ENCODE data around the gene FUCA1. TPM values are rescaled to one million over a fixed set of nuclear protein-coding genes. Genes with fewer than 3 reads are reported as not detected.
A peak's percentile ranks its signal among the peaks of the same experiment; 100 is the strongest.
"Not testable (repeated sequence)": the region's sequence is repeated elsewhere in the genome, so short reads cannot be mapped to it uniquely, and the experiment has no call there.

Gene FUCA1
- total and polyA plus RNA-seq, 5 donors = 15.5 to 22.1 (median 19.0) TPM

GRCh38 chr1:23838401-23838866, 29.7 kb downstream of the FUCA1 start:
- Histone ChIP-seq H3K4me1 (ENCODE audit: control insufficient read depth, insufficient read depth, low read length) (peaks cover 6% of the 10 kb centered on the region), H3K27ac (ENCODE audit: low read length) (no peak overlapping the region), H3K4me3 (ENCODE audit: low read length) (peak overlapping the region; percentile 44), H3K9me3 (ENCODE audit: control insufficient read depth, low read length) (no peaks in the 10 kb centered on the region), H3K27me3 (ENCODE audit: control insufficient read depth, insufficient read depth) (no peaks in the 10 kb centered on the region)
- intact Hi-C loops (cut with DNase I) = no loop called here
- ATAC-seq (peak; percentile 97 to 99), DNase-seq (peak; percentile 64 to 88 (median 83))
- under 1% methylated on average over 21 of the region's 21 CpGs for WGBS

GRCh38 chr1:23837908-23838307, 30.2 kb downstream of the FUCA1 start:
- no peak overlapping the region for H3K4me3 ChIP-seq (ENCODE audit: low read length)
- WGBS = 20% methylated on average over 13 of the region's 13 CpGs

GRCh38 chr1:23836037-23836436, 32.1 kb downstream of the FUCA1 start:
- intact Hi-C loops (cut with DNase I) = no loop called here
- Histone ChIP-seq H3K9me3 (ENCODE audit: control insufficient read depth, low read length) (no peaks in the 10 kb centered on the region), H3K4me1 (ENCODE audit: control insufficient read depth, insufficient read depth, low read length) (peaks cover 6% of the 10 kb centered on the region), H3K27ac (ENCODE audit: low read length) (no peak overlapping the region), H3K4me3 (ENCODE audit: low read length) (no peak overlapping the region), H3K27me3 (ENCODE audit: control insufficient read depth, insufficient read depth) (no peaks in the 10 kb centered on the region)
- DNase-seq = no peak
- 85% methylated on average over 3 of the region's 3 CpGs for WGBS
- ATAC-seq = no peak

More at GRCh38 chr1:23837908-23838307, 30.2 kb downstream of the FUCA1 start:
- ATAC-seq (peak in 1 of 2 donors; percentile 14), DNase-seq (no peak)
- Histone ChIP-seq H3K27ac (ENCODE audit: low read length) (no peak overlapping the region), H3K9me3 (ENCODE audit: control insufficient read depth, low read length) (no peaks in the 10 kb centered on the region), H3K4me1 (ENCODE audit: control insufficient read depth, insufficient read depth, low read length) (peaks cover 6% of the 10 kb centered on the region), H3K27me3 (ENCODE audit: control insufficient read depth, insufficient read depth) (no peaks in the 10 kb centered on the region)
- intact Hi-C loops (cut with DNase I) = no loop called here

GRCh38 chr1:23834156-23834555, 33.9 kb downstream of the FUCA1 start:
- H3K27me3 ChIP-seq (ENCODE audit: control insufficient read depth, insufficient read depth); H3K4me3 ChIP-seq (ENCODE audit: low read length); intact Hi-C loops (cut with DNase I); H3K27ac ChIP-seq (ENCODE audit: low read length); H3K9me3 ChIP-seq (ENCODE audit: control insufficient read depth, low read length); H3K4me1 ChIP-seq (ENCODE audit: control insufficient read depth, insufficient read depth, low read length); ATAC-seq; DNase-seq: not testable (repeated sequence)
- 80% methylated on average over 6 of the region's 6 CpGs for WGBS

- ATAC-seq (no peak), DNase-seq (no peak)
- WGBS = 65% methylated on average over 1 of the region's 1 CpG
- Histone ChIP-seq H3K9me3 (ENCODE audit: control insufficient read depth, low read length) (no peaks in the 10 kb centered on the region), H3K27me3 (ENCODE audit: control insufficient read depth, insufficient read depth) (no peaks in the 10 kb centered on the region), H3K4me1 (ENCODE audit: control insufficient read depth, insufficient read depth, low read length) (no peaks in the 10 kb centered on the region), H3K4me3 (ENCODE audit: low read length) (no peak overlapping the region), H3K27ac (ENCODE audit: low read length) (no peak overlapping the region)
- intact Hi-C loops (cut with DNase I) = loop anchor here in 1 of 4 donors (5.0 kb wide), 1 partner anchor 40 kb away; the partner anchor contains the start of gene FUCA1
Measured at GRCh38 chr1:23827717-23828116, 40.4 kb downstream of the FUCA1 start.

- not testable (repeated sequence) for H3K4me1 ChIP-seq (ENCODE audit: control insufficient read depth, insufficient read depth, low read length); H3K27me3 ChIP-seq (ENCODE audit: control insufficient read depth, insufficient read depth); DNase-seq; H3K27ac ChIP-seq (ENCODE audit: low read length); H3K4me3 ChIP-seq (ENCODE audit: low read length); H3K9me3 ChIP-seq (ENCODE audit: control insufficient read depth, low read length); ATAC-seq
- intact Hi-C loops (cut with DNase I) = loop anchor here in 1 of 4 donors (5.0 kb wide), 1 partner anchor 41 kb away; the partner anchor contains the start of gene FUCA1
- 97% methylated on average over 13 of the region's 13 CpGs for WGBS
Measured at GRCh38 chr1:23826590-23826989, 41.5 kb downstream of the FUCA1 start.

GRCh38 chr1:23825762-23826522, 42.1 kb downstream of the FUCA1 start:
- H3K27ac ChIP-seq (ENCODE audit: low read length) = no peak overlapping the region
- intact Hi-C loops (cut with DNase I) = loop anchor here in 1 of 4 donors (5.0 kb wide), 1 partner anchor 41 kb away; the partner anchor contains the start of gene FUCA1
- ATAC-seq (no peak), DNase-seq (no peak)
- H3K9me3 ChIP-seq (ENCODE audit: control insufficient read depth, low read length) = no peaks in the 10 kb centered on the region
- peak overlapping the region; percentile 85 for H3K4me3 ChIP-seq (ENCODE audit: low read length)
- H3K27me3 ChIP-seq (ENCODE audit: control insufficient read depth, insufficient read depth) = no peaks in the 10 kb centered on the region
- 67% methylated on average over 24 of the region's 24 CpGs for WGBS
- H3K4me1 ChIP-seq (ENCODE audit: control insufficient read depth, insufficient read depth, low read length) = no peaks in the 10 kb centered on the region

- no peaks in the 10 kb centered on the region for H3K9me3 ChIP-seq (ENCODE audit: control insufficient read depth, low read length)
- H3K4me1 ChIP-seq (ENCODE audit: control insufficient read depth, insufficient read depth, low read length) = no peaks in the 10 kb centered on the region
- intact Hi-C loops (cut with DNase I) = loop anchor here in 1 of 4 donors (5.0 kb wide), 1 partner anchor 42 kb away; the partner anchor contains the start of gene FUCA1
- no peaks in the 10 kb centered on the region for H3K27me3 ChIP-seq (ENCODE audit: control insufficient read depth, insufficient read depth)
- DNase-seq (peak; percentile 92 to 97 (median 96)), ATAC-seq (peak; percentile 99)
- peak within 1 kb of the TSS; percentile 85 for H3K4me3 ChIP-seq (ENCODE audit: low read length)
- peak within 1 kb of the TSS; percentile 85 for H3K27ac ChIP-seq (ENCODE audit: low read length)
- under 1% methylated on average over 42 of the region's 42 CpGs for WGBS
Measured at GRCh38 chr1:23825076-23825761, 42.9 kb downstream of the FUCA1 start, which contains the start of gene HMGCL. TSS of gene HMGCL (minus strand) at chr1:23825429. CDS start at chr1:23825415, 14 bp downstream.

- Histone ChIP-seq H3K4me1 (ENCODE audit: control insufficient read depth, insufficient read depth, low read length) (no peaks in the 10 kb centered on the region), H3K27me3 (ENCODE audit: control insufficient read depth, insufficient read depth) (no peaks in the 10 kb centered on the region), H3K4me3 (ENCODE audit: low read length) (peak overlapping the region; percentile 85), H3K9me3 (ENCODE audit: control insufficient read depth, low read length) (no peaks in the 10 kb centered on the region), H3K27ac (ENCODE audit: low read length) (peak overlapping the region; percentile 85)
- 2% methylated on average over 8 of the region's 8 CpGs for WGBS
- no peak for ATAC-seq
- intact Hi-C loops (cut with DNase I) = loop anchor here in 1 of 4 donors (5.0 kb wide), 1 partner anchor 43 kb away; the partner anchor contains the start of gene FUCA1
- no peak for DNase-seq
Measured at GRCh38 chr1:23824711-23825075, 43.4 kb downstream of the FUCA1 start.

GRCh38 chr1:23823767-23824166, 44.3 kb downstream of the FUCA1 start:
- no peaks in the 10 kb centered on the region for H3K27me3 ChIP-seq (ENCODE audit: control insufficient read depth, insufficient read depth)
- ATAC-seq (no peak), DNase-seq (no peak)
- no peaks in the 10 kb centered on the region for H3K9me3 ChIP-seq (ENCODE audit: control insufficient read depth, low read length)
- intact Hi-C loops (cut with DNase I) = no loop called here
- H3K27ac ChIP-seq (ENCODE audit: low read length) = no peak overlapping the region
- whole genome bisulfite sequencing = 79% methylated on average over 7 of the region's 7 CpGs
- H3K4me1 ChIP-seq (ENCODE audit: control insufficient read depth, insufficient read depth, low read length) = no peaks in the 10 kb centered on the region
- no peak overlapping the region for H3K4me3 ChIP-seq (ENCODE audit: low read length)

GRCh38 chr1:23817633-23818032, 50.5 kb downstream of the FUCA1 start:
- 92% methylated on average over 3 of the region's 3 CpGs for WGBS
- no peak for ATAC-seq
- Histone ChIP-seq H3K27ac (ENCODE audit: low read length) (no peak overlapping the region), H3K9me3 (ENCODE audit: control insufficient read depth, low read length) (no peaks in the 10 kb centered on the region), H3K4me3 (ENCODE audit: low read length) (no peak overlapping the region), H3K4me1 (ENCODE audit: control insufficient read depth, insufficient read depth, low read length) (no peaks in the 10 kb centered on the region), H3K27me3 (ENCODE audit: control insufficient read depth, insufficient read depth) (no peaks in the 10 kb centered on the region)
- DNase-seq = no peak
- intact Hi-C loops (cut with DNase I) = no loop called here

All from right cardiac atrium (tissue), 5 donors.